GDM1 (cell line): ENCODE measurements around the gene TRAP1.
A peak's percentile ranks its signal among the peaks of the same experiment; 100 is the strongest.

Source experiments
- DNase-seq: peaks from one replicate; lab custom pipeline; 2025; lab: John Stamatoyannopoulos, UW

TRAP1 gene

DNA sequence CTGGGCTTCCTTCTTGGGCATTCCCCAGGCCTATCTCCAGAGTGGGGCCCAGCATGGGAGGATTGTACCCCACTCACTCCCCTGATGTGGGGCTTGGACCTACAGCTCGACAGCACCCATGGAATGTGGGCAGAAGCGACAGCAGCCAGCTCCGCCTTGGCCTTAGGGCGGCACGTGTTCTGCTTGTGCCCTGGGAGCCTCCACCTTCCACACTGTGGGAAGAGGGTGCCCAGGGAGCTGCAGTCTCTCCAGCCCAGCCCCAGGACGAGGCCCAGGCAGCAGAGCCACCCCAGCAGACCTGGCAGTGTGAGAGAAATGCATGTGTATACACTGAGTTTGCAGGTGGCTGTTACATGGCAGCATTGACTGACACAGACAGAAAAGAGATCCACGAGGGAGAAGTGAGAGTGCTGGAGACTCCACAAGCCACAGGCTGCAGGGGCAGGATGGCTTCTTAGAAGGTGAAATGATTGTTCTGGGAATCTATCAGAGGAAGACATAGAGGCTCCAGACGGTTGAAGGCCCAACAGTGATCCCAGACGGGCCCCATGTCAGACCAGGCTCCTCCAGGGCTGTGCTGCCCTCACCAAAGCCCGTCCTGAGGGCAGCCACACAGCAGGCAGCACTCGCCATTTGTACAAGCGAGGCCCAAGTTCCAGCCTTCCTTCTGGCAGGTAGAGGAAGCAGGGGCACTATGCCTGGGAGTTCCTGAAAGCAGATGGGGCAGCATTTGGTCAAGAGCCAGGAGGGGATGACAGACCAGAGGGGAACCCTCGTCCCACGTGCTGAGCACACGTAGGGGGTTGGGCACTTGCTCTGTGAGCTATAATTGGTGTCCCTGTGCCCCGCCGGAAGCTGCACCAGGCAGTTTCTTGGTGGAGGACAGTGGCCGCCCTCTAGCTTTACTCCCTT is 65.6 kb downstream of the TRAP1 start:
- no peak for DNase-seq

DNA sequence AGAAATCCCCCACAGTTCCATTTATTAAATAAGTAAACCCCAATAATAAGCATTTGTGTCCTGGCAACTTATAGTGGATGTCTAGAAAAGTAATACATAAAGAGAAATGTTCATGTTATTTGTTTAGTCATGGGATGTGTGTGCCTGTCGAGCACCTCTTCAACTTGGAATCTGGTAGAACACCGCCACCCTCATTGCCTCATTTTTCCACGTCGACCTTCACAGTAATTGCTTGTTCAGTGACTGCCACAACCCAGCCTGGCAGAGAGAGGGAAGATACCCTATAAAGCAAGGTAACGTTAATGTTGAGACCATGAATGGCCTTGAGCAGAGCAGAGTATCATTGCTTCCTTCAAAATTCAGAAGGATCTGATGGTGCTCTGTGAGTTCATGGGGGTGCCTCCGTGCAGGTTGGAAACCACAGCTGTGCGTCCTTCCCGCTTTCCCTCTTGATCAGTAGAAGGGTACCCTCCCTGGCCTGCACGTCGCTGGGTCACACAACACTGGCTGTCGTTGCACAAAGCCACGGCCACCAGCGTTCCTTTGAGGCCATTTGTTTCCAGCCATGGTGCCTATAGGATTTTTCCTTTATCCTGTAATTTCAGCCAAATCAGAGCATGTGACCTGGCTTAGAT is 66.6 kb downstream of the TRAP1 start:
- DNase-seq, result no peak

DNA sequence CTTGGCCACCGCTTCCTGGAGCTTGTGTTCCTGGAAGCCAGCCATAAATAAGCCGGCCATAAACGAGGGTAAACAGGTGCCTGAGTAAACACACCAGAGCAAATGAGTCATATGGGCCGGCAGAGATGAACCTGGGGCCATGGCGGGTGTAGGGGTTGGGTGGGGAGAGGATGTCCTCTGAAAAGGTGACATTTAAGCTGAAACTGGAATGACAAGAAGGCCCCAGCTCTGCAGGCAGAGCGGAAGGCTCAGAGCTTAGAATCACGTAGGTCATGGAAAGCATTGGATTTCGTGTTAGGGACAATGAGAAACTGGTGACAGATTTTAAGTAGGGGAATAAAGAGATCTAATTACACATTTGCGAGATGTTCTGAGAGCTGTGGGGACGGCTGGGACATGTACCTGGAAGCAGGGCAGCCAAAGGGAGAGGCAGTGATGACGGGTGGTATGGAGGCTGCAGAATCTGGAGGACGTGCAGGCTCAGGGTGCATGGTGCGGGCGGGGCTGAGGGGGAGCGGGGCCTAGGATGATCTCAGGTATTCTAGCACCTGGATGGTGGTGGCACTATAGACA is 70.9 kb downstream of the TRAP1 start:
- DNase-seq, result no peak

DNA sequence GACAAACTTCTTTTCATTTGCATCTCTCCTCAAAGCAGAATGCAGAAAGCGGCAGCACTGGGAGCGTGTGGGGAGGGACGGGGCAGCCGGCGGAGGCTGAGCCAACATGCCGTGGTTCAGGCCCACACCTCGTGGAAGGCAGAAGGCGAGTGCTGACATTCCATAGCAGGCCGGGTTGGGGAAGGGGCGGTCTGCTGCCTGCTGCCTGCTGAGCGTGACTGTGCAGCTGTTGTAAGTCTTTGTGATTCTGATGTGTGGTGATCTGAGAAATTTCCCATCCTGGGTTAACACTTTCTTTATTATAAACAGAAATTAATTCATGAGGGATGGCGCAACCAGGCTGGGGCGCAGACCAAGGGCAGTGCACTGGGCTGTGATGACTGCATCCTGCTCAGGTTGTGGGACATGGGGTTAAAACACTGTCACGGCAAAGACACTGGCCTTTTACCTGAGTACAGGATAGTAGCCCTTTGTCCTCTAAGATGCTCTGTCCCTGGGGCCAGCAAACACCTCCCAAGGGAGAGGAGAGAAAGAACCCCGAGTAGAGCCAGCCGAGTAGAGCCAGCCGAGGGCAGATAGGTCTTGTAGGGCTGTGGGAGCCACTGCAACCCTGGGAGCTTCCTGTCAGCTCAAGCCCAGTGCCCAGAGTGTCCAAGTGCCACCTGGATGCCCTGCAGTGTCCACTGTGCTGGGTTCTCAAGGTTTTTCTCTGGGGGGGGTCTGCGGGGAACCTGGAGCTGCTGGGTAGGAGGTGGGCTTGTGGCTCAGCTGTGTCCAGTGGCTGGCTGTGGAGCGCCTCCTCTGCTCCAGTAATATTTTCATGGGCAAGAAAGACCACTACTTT is 71.6 kb downstream of the TRAP1 start:
- no peak for DNase-seq

DNA sequence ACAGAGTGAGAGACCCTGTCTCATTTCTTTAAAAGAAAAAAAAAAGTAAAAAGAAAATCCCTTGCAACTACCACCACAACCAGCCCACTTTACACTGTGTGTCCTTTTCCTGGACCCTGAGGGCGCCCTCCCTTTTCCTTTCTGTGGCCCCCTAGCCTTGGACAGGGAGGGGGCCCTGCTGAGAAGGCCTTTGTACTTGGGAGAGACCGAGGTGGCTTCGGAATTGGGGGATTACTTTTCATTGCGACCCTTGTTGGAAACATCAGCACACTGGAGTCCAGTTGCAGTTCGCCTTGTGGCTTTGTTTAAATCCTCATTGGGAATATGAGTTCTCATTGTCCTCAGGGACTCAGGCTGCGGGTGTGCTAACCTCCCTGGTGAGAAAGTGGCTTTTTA is 72.2 kb downstream of the TRAP1 start:
- no peak for DNase-seq

DNA sequence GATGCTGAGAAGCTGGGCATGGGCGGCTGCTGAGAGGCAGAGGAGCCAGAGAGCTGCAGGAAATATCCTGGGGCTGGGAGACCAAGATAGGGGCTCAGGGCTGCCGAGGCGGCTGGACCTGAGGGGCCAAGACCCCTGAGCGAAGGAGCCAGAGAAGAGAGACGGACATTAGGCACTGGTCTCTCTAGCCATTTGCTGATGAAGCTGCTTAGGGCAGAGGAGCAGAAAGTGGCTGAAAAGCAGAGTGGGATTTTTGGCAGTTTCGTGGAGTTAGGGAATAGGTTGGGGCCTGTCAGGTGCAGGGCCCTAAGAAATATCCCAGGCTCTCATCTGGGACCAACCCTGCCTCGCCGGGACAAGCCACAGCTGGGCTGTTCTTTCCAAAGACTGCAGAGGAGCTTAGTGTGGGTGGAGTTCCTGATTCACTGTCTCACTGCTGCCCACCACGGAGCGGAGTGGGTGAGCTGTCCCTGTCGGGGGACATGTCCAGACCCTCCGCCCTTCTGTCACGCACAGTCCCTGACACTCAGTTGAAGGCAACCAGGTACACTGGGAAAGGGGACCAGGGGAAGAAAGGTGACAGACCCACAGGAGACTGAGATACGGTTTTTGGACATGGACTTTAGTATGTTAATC is 74.1 kb downstream of the TRAP1 start:
- DNase-seq, result no peak

DNA sequence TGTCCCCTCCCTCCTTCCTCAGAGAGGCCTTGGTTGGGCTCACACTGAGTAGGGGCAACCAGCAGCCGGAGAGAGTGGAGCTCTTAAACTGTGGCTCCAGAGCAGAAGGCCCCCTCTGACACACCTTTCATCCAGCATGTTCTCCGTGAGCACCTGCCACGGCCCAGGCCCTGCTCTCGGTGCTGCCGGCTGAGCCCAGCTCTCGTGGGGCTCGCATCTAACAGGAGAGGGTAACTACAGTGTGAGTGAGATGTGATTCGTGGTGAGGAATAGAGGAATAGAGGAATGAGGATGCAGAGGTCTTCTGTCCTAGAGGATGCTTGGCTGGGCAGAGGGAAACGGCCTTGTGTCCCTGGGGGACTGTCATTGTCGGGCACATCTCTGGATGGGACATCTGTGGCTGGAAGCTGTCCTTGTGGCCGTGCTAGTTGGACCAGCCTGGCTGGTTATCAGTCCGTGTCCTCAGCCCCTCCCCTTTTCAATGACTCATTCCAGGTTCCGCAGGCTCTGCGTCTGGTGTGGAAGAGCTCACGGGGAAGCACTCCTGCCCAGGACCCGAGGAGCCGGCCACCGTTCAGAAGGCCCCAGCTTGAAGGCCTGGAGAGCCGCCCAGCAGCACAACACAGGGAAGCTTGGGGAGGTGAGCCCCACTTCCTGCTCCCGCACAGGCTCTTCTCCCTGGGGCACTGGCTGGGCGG is 74.8 kb downstream of the TRAP1 start:
- no peak for DNase-seq

DNA sequence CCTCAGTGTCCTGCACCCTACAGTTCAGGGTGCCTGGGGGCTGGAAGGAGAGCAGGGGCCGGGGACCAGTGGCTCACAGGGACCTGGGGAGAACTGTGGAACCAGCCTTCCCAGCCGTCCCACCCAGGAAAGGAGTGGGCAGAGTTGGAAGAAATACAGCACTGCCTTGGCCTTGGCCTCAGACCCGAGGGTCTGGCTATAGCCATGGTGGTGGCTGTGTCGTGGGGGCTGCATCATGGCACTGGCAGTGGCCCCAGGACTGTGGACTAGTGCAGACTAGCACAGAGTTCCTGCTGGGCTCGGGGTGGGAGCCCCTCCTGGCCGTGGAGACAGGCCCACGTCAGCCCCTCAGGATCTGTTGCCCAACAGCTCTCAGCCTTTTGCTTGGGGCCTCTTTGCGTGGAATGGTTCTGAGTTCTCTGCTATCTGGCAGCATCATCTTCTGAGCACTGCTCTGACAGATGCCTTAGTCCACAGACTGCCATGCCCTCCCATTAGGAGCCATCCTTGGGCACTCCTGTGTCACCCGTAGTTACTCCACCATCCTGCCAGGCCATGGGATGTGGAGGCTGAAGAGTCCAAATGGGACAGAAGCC is 75.4 kb downstream of the TRAP1 start:
- DNase-seq, result no peak

DNA sequence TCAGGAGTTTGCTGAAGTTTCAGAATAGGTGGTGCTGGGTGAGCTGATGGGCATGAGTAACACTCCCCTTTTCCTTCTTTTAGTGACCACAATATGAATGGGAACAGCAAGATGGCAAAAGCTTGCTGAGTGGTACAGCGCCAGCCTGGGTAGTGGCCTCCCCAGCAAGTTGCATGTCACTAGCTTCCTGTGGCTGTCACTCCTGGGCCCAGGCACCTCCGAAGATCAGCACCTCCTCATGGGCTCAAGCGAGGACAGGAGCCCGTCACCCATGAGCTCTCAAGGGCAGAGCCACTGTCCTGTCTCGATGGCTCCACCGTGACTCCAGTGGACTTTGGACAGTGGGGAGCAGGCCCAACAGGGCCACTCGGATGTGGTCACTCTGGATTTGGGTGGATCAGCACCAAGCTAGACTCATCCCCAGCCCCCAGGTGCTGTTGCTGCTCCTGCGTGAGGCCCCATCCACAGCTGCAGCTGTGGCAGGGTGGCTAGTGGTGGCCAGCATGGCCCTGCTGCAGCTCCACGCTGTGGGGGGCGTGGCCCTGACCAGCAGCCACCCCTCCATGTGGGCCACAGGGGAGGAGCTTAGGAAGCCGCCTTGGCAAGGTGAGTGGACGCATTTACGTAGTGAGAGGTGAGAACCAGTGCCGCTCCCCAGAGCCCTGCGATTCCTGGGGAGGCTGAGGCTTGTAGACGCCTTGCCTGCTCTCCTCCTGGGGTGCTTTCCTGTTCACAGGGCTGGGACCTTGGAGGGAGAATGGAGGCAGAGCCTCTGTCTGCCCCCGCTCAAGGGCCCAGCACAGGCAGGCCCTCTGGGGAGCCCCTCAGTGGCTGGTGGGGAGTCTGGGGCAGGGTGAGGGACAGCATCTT is 76.5 kb downstream of the TRAP1 start:
- no peak for DNase-seq

DNA sequence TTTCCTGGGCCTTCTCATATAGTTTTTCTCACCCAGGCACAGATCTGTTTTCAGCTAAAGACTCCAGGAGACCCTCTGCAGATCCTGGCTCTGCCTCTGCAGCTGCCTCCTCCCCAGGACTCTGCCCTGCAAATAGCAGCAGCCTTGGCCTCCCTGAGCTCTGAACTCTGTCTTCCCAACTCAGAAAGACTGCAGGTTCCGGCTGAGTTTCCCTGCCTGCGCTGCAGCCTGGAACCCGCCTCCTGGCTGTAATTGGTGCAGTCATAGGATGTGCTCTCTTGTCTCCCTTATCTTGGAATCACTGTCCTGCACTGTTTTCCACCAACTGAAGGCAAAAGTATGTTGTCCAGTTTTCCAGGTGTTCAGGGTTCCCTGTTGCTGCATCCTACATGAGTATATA is 77.1 kb downstream of the TRAP1 start:
- no peak for DNase-seq

DNA sequence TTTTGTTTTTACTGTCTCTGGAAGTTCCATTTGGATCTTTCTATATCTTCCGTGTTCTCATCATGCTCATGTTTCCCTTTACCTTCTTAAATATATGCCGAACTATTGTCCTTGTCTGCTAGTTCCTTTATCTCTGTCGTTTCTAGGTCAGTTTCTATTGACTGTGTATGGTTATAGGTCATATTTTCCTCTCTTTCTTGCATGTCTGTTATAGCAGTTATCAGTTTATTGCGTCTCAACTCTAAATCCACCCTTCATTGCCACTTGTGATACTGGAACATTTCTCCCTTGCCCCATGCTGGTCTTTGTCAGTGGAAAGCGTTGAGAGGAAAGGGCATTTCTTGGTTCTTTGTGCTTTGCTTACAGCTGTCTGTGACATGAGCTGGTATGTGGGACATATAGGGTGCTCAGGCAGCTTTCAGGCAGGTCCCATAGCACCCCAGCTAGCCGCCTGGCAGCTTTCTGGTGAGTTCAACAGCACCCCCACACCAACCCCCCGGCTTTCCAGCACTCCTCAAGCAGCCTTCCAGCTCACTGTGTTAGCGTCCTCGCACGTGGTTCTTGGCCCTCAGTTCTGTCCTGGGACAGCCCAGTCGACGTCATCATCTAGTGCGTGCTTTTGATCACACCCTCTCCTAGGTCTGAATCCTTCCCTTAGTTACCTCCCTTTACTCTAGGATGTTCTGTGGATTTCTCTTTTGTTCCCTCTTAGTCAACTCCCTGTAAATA is 78.2 kb downstream of the TRAP1 start:
- DNase-seq, result no peak

DNA sequence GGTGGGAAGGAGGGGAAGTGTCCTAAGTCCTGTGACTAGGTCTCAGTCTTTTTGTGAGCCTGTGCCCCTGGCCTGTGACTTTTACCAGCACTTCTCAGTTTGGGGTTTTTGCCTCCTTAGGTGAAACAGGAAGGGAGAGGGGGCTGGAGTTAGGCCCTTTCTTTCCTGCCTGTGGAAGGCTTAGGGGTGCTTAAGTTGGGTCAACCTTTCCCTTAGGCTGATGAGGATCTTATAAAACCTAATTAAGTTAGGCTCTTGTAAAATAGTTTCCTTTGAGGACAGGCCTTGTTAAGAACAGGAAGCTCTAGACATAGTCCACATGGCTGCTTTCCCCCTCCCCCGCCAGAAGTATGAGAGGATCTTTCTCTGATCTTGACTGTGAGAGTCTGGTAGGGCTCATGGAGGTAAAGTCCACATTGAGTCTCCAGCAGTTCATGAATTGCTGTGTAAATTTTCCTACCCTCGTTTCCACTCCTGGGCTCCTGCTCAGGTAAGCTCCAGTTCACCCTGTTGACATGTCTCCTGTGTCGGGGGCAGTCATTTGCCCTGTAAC is 79.9 kb downstream of the TRAP1 start:
- DNase-seq, result peak; percentile 64

DNA sequence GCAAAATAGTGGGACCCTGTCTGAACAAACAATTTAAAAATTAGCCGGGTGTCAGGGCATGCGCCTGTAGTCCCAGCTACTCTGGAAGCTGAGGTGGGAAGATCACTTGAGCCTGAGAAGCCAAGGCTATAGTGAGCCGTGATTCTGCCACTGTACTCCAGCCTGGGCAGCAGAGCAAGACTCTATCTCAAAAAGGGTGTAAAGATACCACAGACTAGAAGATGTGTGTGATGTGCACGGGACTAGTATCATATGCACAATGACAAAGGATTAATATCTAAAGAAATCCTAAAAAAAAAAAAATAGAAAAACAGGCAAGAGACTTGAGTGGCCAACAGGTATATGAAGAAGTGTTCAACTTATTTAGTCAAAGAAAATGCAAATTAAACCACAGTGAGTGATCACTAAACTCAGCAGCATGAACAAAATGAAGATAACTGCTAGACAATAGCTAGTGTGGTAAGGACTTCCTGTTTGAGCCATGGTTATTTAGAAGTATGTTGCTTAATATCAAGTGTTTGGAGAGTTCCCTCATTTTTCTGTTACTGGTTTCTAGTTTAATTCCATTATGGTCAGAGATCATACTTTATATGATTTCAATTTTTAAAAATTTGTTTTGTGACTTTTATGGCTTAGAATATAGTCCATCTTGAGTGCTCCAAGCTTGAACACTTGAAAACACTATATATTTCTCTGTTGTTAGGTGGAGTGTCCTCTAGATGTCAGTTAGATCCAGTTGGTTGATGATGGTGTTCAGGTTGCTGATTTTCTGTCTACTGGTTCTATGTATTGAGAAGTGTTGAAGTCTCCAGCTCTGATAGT is 91.2 kb downstream of the TRAP1 start:
- no peak for DNase-seq

DNA sequence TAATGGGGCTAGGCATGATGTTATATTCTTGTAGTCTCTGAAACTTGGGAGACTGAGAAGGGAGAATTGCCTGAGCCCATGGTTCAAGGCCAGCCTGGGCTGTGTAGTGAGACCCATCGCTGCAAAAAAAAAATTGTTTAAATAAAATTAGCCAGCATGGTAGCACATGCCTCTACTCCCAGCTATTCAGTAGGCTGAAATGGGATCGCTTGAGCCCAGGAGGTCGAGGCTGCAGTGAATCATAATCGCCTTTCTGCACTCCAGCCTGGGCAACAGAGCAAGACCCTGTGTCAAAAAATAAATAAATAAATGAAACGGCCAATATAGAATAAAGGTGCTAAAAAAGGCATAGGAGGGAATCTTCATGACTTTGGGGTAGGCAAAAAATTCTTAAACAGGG is 92.0 kb downstream of the TRAP1 start:
- DNase-seq, result no peak

DNA sequence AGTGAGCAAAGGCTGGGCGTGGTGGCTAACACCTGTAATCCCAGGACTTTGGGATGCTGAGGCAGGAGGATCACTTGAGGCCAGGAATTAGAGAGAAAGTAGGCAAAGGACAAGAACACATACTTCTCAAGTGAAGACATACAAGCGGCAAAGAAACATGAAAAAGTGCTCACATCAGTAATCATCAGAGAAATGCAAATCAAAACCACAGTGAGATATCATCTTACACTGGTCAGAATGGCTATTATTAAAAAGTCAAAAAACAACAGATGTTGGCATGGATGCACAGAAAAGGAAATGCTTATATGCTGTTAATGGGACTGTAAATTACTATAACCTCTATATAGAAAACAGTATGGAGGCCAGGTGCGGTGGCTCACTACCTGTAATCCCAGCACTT is 93.7 kb downstream of the TRAP1 start:
- no peak for DNase-seq

DNA sequence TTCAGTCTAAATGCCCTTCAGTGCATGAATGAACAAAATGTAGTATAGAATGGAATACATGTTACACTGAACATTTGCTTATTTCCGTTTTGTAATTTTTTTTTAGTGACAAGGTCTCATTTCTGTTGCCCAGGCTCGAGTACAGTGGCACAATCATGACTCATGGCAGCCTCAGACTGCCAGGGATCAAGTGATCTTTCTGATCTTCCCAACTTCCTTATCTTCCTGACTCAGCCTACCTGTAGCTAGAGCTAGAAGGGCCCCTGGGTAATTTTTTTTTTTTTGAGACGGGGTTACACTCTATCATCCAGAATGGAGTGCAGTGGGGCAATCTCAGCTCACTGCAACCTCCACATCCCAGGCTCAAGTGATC is 98.6 kb downstream of the TRAP1 start:
- DNase-seq, result no peak

DNA sequence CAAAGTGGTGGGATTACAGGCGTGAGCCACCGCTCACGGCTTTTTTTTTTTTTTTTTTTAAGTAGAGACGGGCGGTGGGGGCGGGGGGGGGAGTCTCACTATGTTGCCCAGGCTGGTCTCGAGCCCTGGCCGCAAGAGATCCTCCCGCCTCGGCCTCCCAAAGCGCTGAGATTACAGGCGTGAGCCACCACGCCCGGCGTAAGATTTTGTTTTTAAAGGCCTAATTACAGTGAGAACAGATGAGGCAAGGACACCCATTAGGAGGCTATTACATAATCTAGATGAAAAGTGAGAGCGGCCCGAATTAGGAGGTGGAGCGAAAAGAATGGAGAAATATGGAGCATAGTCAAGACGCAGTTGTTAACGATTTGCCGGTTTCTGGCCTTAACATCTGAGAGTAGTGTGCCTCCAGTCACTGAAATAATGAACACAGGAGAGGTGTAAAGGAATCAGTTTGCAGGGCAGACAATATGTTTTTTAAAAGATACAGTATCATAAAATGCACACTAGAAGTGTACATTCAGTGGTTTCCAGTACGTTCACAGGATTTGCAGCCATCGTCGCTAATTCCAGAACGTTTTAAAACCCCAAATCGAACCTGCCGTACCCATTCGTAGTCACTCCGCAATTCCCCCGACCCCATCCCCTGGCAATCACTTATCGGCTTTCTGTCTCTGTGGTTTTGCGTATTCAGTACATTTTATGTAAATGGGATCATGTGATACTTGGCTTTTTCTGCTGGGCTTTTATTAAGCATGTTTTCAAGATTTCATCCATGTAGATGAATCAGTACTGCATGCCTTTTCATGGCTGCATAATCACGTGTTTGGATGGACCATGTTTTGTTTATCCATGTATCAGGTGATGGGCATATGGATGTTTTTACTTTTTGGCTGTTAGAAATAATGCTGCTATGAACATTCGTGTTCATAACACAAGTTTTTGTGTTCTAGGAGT is 104.5 kb downstream of the TRAP1 start:
- DNase-seq, result no peak
